Stimulated activated memory B cell treated with anti-CD40 and anti-IgM and Interleukin-4, amounts not matched to agents 10 μg/mL and 1 μg/mL and 100 μg/mL, for 72 hours (primary cell): Measurements from ENCODE around the gene GNA14.
"Not testable (repeated sequence)": the region's sequence is repeated elsewhere in the genome, so short reads cannot be mapped to it uniquely, and the experiment has no call there.

Experiments used
- ATAC-seq: fragments of 150-1000 bp; cut with Tn5 transposase; 2 replicates; pipeline ENCODE4 v1.10.0; 2021
- H3K27ac Mint-ChIP-seq: one replicate; pipeline ENCODE4 v1.8.0; 2022; ENCODE audit warnings: mild to moderate bottlenecking, mixed read lengths
- H3K27me3 Mint-ChIP-seq: one replicate; pipeline ENCODE4 v1.8.0; 2022; ENCODE audit warnings: mixed read lengths
- H3K36me3 Mint-ChIP-seq: one replicate; pipeline ENCODE4 v1.8.0; 2022; ENCODE audit warnings: mixed read lengths
- H3K4me1 Mint-ChIP-seq: one replicate; pipeline ENCODE4 v1.8.0; 2022; ENCODE audit warnings: mixed read lengths
- H3K4me3 Mint-ChIP-seq: one replicate; pipeline ENCODE4 v1.8.0; 2022; ENCODE audit warnings: mild to moderate bottlenecking, moderate library complexity, mixed read lengths
- H3K9me3 Mint-ChIP-seq: one replicate; pipeline ENCODE4 v1.8.0; 2022; ENCODE audit warnings: mixed read lengths

Gene GNA14

GRCh38 chr9:77661566-77662085 is 13.5 kb upstream of the GNA14 start:
- Mint-ChIP-seq H3K4me3 (no peak overlapping the region), H3K36me3 (no peaks in the 10 kb centered on the region), H3K4me1 (no peaks in the 10 kb centered on the region), H3K9me3 (no peaks in the 10 kb centered on the region), H3K27me3 (peaks cover 13% of the 10 kb centered on the region), H3K27ac (no peak overlapping the region)
- no peak for ATAC-seq

GRCh38 chr9:77659926-77660325 is 11.8 kb upstream of the GNA14 start:
- Mint-ChIP-seq H3K9me3 (no peaks in the 10 kb centered on the region), H3K36me3 (no peaks in the 10 kb centered on the region), H3K27me3 (peaks cover 18% of the 10 kb centered on the region), H3K4me1 (no peaks in the 10 kb centered on the region), H3K4me3 (no peak overlapping the region), H3K27ac (no peak overlapping the region)
- ATAC-seq = no peak

GRCh38 chr9:77651203-77651602 is 3.1 kb upstream of the GNA14 start:
- Mint-ChIP-seq H3K4me3 (no peak overlapping the region), H3K27ac (no peak overlapping the region), H3K4me1 (no peaks in the 10 kb centered on the region), H3K9me3 (no peaks in the 10 kb centered on the region), H3K36me3 (no peaks in the 10 kb centered on the region), H3K27me3 (peaks cover 31% of the 10 kb centered on the region)
- ATAC-seq = no peak

- peaks cover 47% of the 10 kb centered on the region for H3K27me3 Mint-ChIP-seq
These were observed 1.1 kb upstream of the GNA14 start for GRCh38 chr9:77649109-77649812.

GRCh38 chr9:77647267-77648233 is 572 bp downstream of the GNA14 start:
- Mint-ChIP-seq H3K4me3 (no peak overlapping the region), H3K27me3 (peaks cover 47% of the 10 kb centered on the region), H3K9me3 (no peaks in the 10 kb centered on the region), H3K36me3 (no peaks in the 10 kb centered on the region), H3K27ac (no peak overlapping the region), H3K4me1 (no peaks in the 10 kb centered on the region)
- no peak for ATAC-seq

More at GRCh38 chr9:77649109-77649812, 1.1 kb upstream of the GNA14 start:
- Mint-ChIP-seq H3K27ac (no peak overlapping the region), H3K36me3 (no peaks in the 10 kb centered on the region), H3K9me3 (no peaks in the 10 kb centered on the region), H3K4me1 (no peaks in the 10 kb centered on the region), H3K4me3 (no peak overlapping the region)
- no peak for ATAC-seq

GRCh38 chr9:77643871-77644270 is 4.3 kb downstream of the GNA14 start:
- Mint-ChIP-seq H3K27ac (no peak overlapping the region), H3K4me1 (no peaks in the 10 kb centered on the region), H3K4me3 (no peak overlapping the region), H3K36me3 (no peaks in the 10 kb centered on the region), H3K9me3 (no peaks in the 10 kb centered on the region), H3K27me3 (peaks cover 44% of the 10 kb centered on the region)
- no peak for ATAC-seq

GRCh38 chr9:77640741-77641580 is 7.2 kb downstream of the GNA14 start:
- peaks cover 2% of the 10 kb centered on the region for H3K9me3 Mint-ChIP-seq
- H3K4me1 Mint-ChIP-seq = no peaks in the 10 kb centered on the region
- H3K4me3 Mint-ChIP-seq = no peak overlapping the region
- H3K27me3 Mint-ChIP-seq = peaks cover 15% of the 10 kb centered on the region
- H3K27ac Mint-ChIP-seq = no peak overlapping the region
- H3K36me3 Mint-ChIP-seq = no peaks in the 10 kb centered on the region
- no peak for ATAC-seq

GRCh38 chr9:77632652-77633051 is 15.5 kb downstream of the GNA14 start:
- no peak overlapping the region for H3K27ac Mint-ChIP-seq
- H3K4me1 Mint-ChIP-seq = no peaks in the 10 kb centered on the region
- ATAC-seq = no peak
- no peaks in the 10 kb centered on the region for H3K36me3 Mint-ChIP-seq
- no peak overlapping the region for H3K4me3 Mint-ChIP-seq
- H3K27me3 Mint-ChIP-seq = no peaks in the 10 kb centered on the region
- H3K9me3 Mint-ChIP-seq = peaks cover 8% of the 10 kb centered on the region

GRCh38 chr9:77628864-77629263 is 19.3 kb downstream of the GNA14 start:
- not testable (repeated sequence) for H3K27ac Mint-ChIP-seq, H3K27me3 Mint-ChIP-seq, H3K36me3 Mint-ChIP-seq, H3K4me3 Mint-ChIP-seq, H3K4me1 Mint-ChIP-seq, ATAC-seq
- H3K9me3 Mint-ChIP-seq = peaks cover 13% of the 10 kb centered on the region

- no peaks in the 10 kb centered on the region for H3K27me3 Mint-ChIP-seq
- H3K4me1 Mint-ChIP-seq = no peaks in the 10 kb centered on the region
- H3K9me3 Mint-ChIP-seq = peaks cover 6% of the 10 kb centered on the region
- H3K4me3 Mint-ChIP-seq = no peak overlapping the region
- ATAC-seq = peak; percentile 39
- H3K36me3 Mint-ChIP-seq = no peaks in the 10 kb centered on the region
- no peak overlapping the region for H3K27ac Mint-ChIP-seq
These were observed 31.9 kb downstream of the GNA14 start for GRCh38 chr9:77616191-77616590.

- H3K36me3 Mint-ChIP-seq = no peaks in the 10 kb centered on the region
- H3K4me1 Mint-ChIP-seq = no peaks in the 10 kb centered on the region
- no peak for ATAC-seq
These were observed 33.5 kb downstream of the GNA14 start for GRCh38 chr9:77614645-77615044.

GRCh38 chr9:77606526-77606925 is 41.6 kb downstream of the GNA14 start:
- H3K4me1 Mint-ChIP-seq = no peaks in the 10 kb centered on the region
- ATAC-seq = no peak
- H3K4me3 Mint-ChIP-seq = no peak overlapping the region
- no peak overlapping the region for H3K27ac Mint-ChIP-seq
- H3K27me3 Mint-ChIP-seq = peaks cover 14% of the 10 kb centered on the region
- H3K9me3 Mint-ChIP-seq = peaks cover 3% of the 10 kb centered on the region
- H3K36me3 Mint-ChIP-seq = no peaks in the 10 kb centered on the region

More at GRCh38 chr9:77614645-77615044, 33.5 kb downstream of the GNA14 start:
- Mint-ChIP-seq H3K4me3 (no peak overlapping the region), H3K27ac (no peak overlapping the region), H3K9me3 (peaks cover 6% of the 10 kb centered on the region), H3K27me3 (peaks cover under 1% of the 10 kb centered on the region)

GRCh38 chr9:77605449-77606220 is 42.5 kb downstream of the GNA14 start:
- Mint-ChIP-seq H3K4me1 (no peaks in the 10 kb centered on the region), H3K27me3 (peaks cover 14% of the 10 kb centered on the region), H3K27ac (no peak overlapping the region), H3K36me3 (no peaks in the 10 kb centered on the region), H3K9me3 (peaks cover 5% of the 10 kb centered on the region), H3K4me3 (no peak overlapping the region)
- no peak for ATAC-seq

- H3K4me1 Mint-ChIP-seq = no peaks in the 10 kb centered on the region
- H3K9me3 Mint-ChIP-seq = peaks cover 5% of the 10 kb centered on the region
- no peaks in the 10 kb centered on the region for H3K36me3 Mint-ChIP-seq
- peaks cover 10% of the 10 kb centered on the region for H3K27me3 Mint-ChIP-seq
- no peak overlapping the region for H3K27ac Mint-ChIP-seq
- no peak overlapping the region for H3K4me3 Mint-ChIP-seq
- ATAC-seq = no peak
These were observed 43.8 kb downstream of the GNA14 start for GRCh38 chr9:77604316-77604715.
